GM06990 (cell line): ENCODE data around the gene SLC44A5.

Source experiments
- DNase-seq: peaks from one replicate; pipeline ENCODE4 v3.0.0-alpha.2; 2011; ENCODE audit not compliant: insufficient read length; ENCODE audit errors: extremely low read depth
- H3K27me3 ChIP-seq: replicated peaks from 2 replicates; pipeline ENCODE4 v1.6.0; 2011; ENCODE audit warnings: low read length; ENCODE audit not compliant: control insufficient read depth, insufficient read depth
- H3K36me3 ChIP-seq: 2 replicates; pipeline ENCODE4 v1.5.1; 2011; ENCODE audit warnings: low read length; ENCODE audit not compliant: control insufficient read depth, insufficient read depth
- H3K4me3 ChIP-seq: replicated peaks from 2 replicates; pipeline ENCODE4 v1.5.1; 2011; ENCODE audit warnings: low read depth, mild to moderate bottlenecking, control low read depth, low read length
- CTCF ChIP-seq: IDR thresholded peaks from 2 replicates; pipeline ENCODE4 v1.5.1; 2011; ENCODE audit warnings: low read length, control low read depth, mild to moderate bottlenecking, inconsistent platforms; ENCODE audit not compliant: insufficient read depth, poor library complexity, severe bottlenecking

Gene SLC44A5

GRCh38 chr1:75531570-75531969 lies 79.3 kb downstream of the SLC44A5 start:
- TF ChIP-seq CTCF: no peak
- no peak for DNase-seq
- no peaks in the 10 kb centered on the region for H3K27me3 ChIP-seq
- H3K4me3 ChIP-seq: no peak overlapping the region
- H3K36me3 ChIP-seq: no peaks in the 10 kb centered on the region

- Histone ChIP-seq H3K27me3 (no peaks in the 10 kb centered on the region), H3K4me3 (no peak overlapping the region), H3K36me3 (no peaks in the 10 kb centered on the region)
- DNase-seq: no peak
- TF ChIP-seq CTCF: no peak
Measured at GRCh38 chr1:75529488-75529887, 81.4 kb downstream of the SLC44A5 start.

GRCh38 chr1:75528001-75528400 lies 82.9 kb downstream of the SLC44A5 start:
- no peaks in the 10 kb centered on the region for H3K27me3 ChIP-seq
- H3K4me3 ChIP-seq: no peak overlapping the region
- no peak for TF ChIP-seq CTCF
- H3K36me3 ChIP-seq: no peaks in the 10 kb centered on the region
- DNase-seq: no peak

GRCh38 chr1:75522389-75522788 lies 88.5 kb downstream of the SLC44A5 start:
- no peak for TF ChIP-seq CTCF
- Histone ChIP-seq H3K4me3 (no peak overlapping the region), H3K27me3 (no peaks in the 10 kb centered on the region), H3K36me3 (no peaks in the 10 kb centered on the region)
- no peak for DNase-seq

GRCh38 chr1:75521658-75522057 lies 89.3 kb downstream of the SLC44A5 start:
- Histone ChIP-seq H3K27me3 (no peaks in the 10 kb centered on the region), H3K4me3 (no peak overlapping the region), H3K36me3 (no peaks in the 10 kb centered on the region)
- TF ChIP-seq CTCF: no peak
- DNase-seq: no peak

GRCh38 chr1:75520862-75521475 lies 89.9 kb downstream of the SLC44A5 start:
- Histone ChIP-seq H3K36me3 (no peaks in the 10 kb centered on the region), H3K4me3 (no peak overlapping the region), H3K27me3 (no peaks in the 10 kb centered on the region)
- TF ChIP-seq CTCF: no peak
- no peak for DNase-seq
